Dedifferentiated amniotic fluid mesenchymal stem cell (primary cell): ENCODE measurements around the gene SLC29A1.
A peak's percentile ranks its signal among the peaks of the same experiment; 100 is the strongest.
"Not testable (repeated sequence)": the region's sequence is repeated elsewhere in the genome, so short reads cannot be mapped to it uniquely, and the experiment has no call there.

Experiments
- DNase-seq: peaks from one replicate; pipeline ENCODE4 v3.0.0-alpha.2; 2016; ENCODE audit errors: extremely low spot score

SLC29A1 gene

GRCh38 chr6:44222486-44223318 lies 693 bp upstream of the SLC29A1 start:
- no peak for DNase-seq

GRCh38 chr6:44224029-44224964 lies 902 bp downstream of the SLC29A1 start:
- no peak for DNase-seq

- DNase-seq = no peak
These were observed 1.5 kb downstream of the SLC29A1 start for GRCh38 chr6:44224965-44225305.

- no peak for DNase-seq
These were observed 2.4 kb downstream of the SLC29A1 start for GRCh38 chr6:44225579-44226325.

- DNase-seq = no peak
These were observed 3.2 kb downstream of the SLC29A1 start for GRCh38 chr6:44226368-44227147.

- no peak for DNase-seq
These were observed 3.9 kb downstream of the SLC29A1 start for GRCh38 chr6:44227148-44227793.

- DNase-seq = no peak
These were observed 4.6 kb downstream of the SLC29A1 start for GRCh38 chr6:44228031-44228430.

GRCh38 chr6:44228433-44228832 lies 5.0 kb downstream of the SLC29A1 start:
- DNase-seq = no peak

- no peak for DNase-seq
These were observed 5.4 kb downstream of the SLC29A1 start for GRCh38 chr6:44228836-44229235.

- DNase-seq = no peak
These were observed 6.1 kb downstream of the SLC29A1 start for GRCh38 chr6:44229376-44230033.

- no peak for DNase-seq
These were observed 6.8 kb downstream of the SLC29A1 start for GRCh38 chr6:44230034-44230675.

GRCh38 chr6:44231426-44231825 lies 8.0 kb downstream of the SLC29A1 start:
- DNase-seq = not testable (repeated sequence)

- no peak for DNase-seq
These were observed 9.5 kb downstream of the SLC29A1 start for GRCh38 chr6:44232676-44233566.

GRCh38 chr6:44233567-44234100 lies 10.2 kb downstream of the SLC29A1 start:
- no peak for DNase-seq

GRCh38 chr6:44234101-44235025 lies 11.0 kb downstream of the SLC29A1 start:
- DNase-seq = peak; percentile 62

- no peak for DNase-seq
These were observed 11.9 kb downstream of the SLC29A1 start for GRCh38 chr6:44235269-44235668.

GRCh38 chr6:44235891-44236516 lies 12.6 kb downstream of the SLC29A1 start:
- no peak for DNase-seq
